GM12878 (cell line): ENCODE measurements around the gene NMD3. TPM values are rescaled to one million over a fixed set of nuclear protein-coding genes. Genes with fewer than 3 reads are reported as not detected.

Experiments
- ATAC-seq: fragments of 200-7000 bp; cut with Tn5 transposase; 3 replicates; pipeline ENCODE4 v1.9.1; 2020; ENCODE audit warnings: mild to moderate bottlenecking, moderate library complexity
- BruUV-seq: library from RNA; stranded (reverse); fragments of 400-500 nt; replicated peaks from 2 replicates; lab custom pipeline; 2021; lab: Mats Ljungman, UMichigan
- CTCF ChIA-PET: fragments of 300-600 bp; sonication (Branson Sonifier 250); formaldehyde crosslinking; extraction: SDS; loops from one replicate; lab custom pipeline; 2021; ENCODE audit warnings: inconsistent platforms; lab: Yijun Ruan, JAX
- POLR2A ChIA-PET: fragments of 350-600 bp; formaldehyde crosslinking; extraction: SDS; loops from one replicate; lab custom pipeline; 2021; ENCODE audit warnings: inconsistent platforms; lab: Charles Lee
- RAD21 ChIA-PET: fragments of 300-600 bp; sonication (Branson Sonifier 250); formaldehyde crosslinking; loops from one replicate; lab custom pipeline; 2023; ENCODE audit warnings: antibody characterized with exemption; ENCODE audit not compliant: unreplicated experiment; lab: Charles Lee
- SMC1A ChIA-PET: fragments of 300-600 bp; sonication (Branson Sonifier 250); formaldehyde crosslinking; loops from one replicate; lab custom pipeline; 2023; ENCODE audit not compliant: unreplicated experiment, uncharacterized antibody; lab: Charles Lee
- DNase-seq: peaks from one replicate; pipeline ENCODE4 v3.0.0-alpha.2; 2011; ENCODE audit warnings: low read depth, low spot score
- FAIRE-seq: peaks from 3 replicates; lab custom pipeline; 2011; peaks lifted over from hg19 to GRCh38; lab: Jason Lieb, UNC
- H2AFZ ChIP-seq: 2 replicates; pipeline ENCODE4 v1.6.0; 2011; ENCODE audit warnings: low read depth, low read length, control low read depth; ENCODE audit not compliant: control insufficient read depth
- H3K27ac ChIP-seq: 2 replicates; pipeline ENCODE4 v1.5.1; 2011; ENCODE audit warnings: control low read depth; ENCODE audit not compliant: control insufficient read depth, insufficient read depth
- H3K27me3 ChIP-seq, 2 experiments: replicated peaks in 1 of 2; 2 replicates each; pipeline versions ENCODE4 v1.6.0 to v1.6.1; 2011; ENCODE audit warnings: low read length in 1 of 2; ENCODE audit not compliant: control insufficient read depth in 2 of 2, insufficient read depth in 2 of 2
- H3K36me3 ChIP-seq, 2 experiments: 2 replicates each; pipeline ENCODE4 v1.5.1; 2011; ENCODE audit warnings: low read length in 1 of 2; ENCODE audit not compliant: control insufficient read depth in 2 of 2, insufficient read depth in 2 of 2
- H3K4me1 ChIP-seq: 2 replicates; pipeline ENCODE4 v1.6.1; 2011; ENCODE audit warnings: mild to moderate bottlenecking, low read length, moderate library complexity, mixed read lengths; ENCODE audit not compliant: control insufficient read depth, insufficient read depth
- H3K4me2 ChIP-seq: 2 replicates; pipeline ENCODE4 v1.6.0; 2011; ENCODE audit warnings: control low read depth; ENCODE audit not compliant: control insufficient read depth, insufficient read depth
- H3K4me3 ChIP-seq: fragments of 200-600 bp; sonication (generic); 2 replicates; pipeline ENCODE4 v1.5.1; 2016
- H3K79me2 ChIP-seq: 2 replicates; pipeline ENCODE4 v1.6.0; 2011; ENCODE audit warnings: low read length; ENCODE audit not compliant: control insufficient read depth, insufficient read depth
- H3K9ac ChIP-seq: 2 replicates; pipeline ENCODE4 v1.8.0; 2011; ENCODE audit warnings: low read length, control low read depth, mixed read lengths; ENCODE audit not compliant: control insufficient read depth, insufficient read depth
- H3K9me3 ChIP-seq: replicated peaks from 3 replicates; pipeline ENCODE4 v1.5.1; 2011; ENCODE audit warnings: mild to moderate bottlenecking, low read length; ENCODE audit not compliant: control insufficient read depth, insufficient read depth
- H4K20me1 ChIP-seq: 2 replicates; pipeline ENCODE4 v1.6.0; 2011; ENCODE audit not compliant: control insufficient read depth, insufficient read depth
- ASH2L ChIP-seq: fragments of 300-600, 200-600 bp; sonication (generic); IDR thresholded peaks from 2 replicates; pipeline ENCODE4 v1.6.1; 2017; ENCODE audit warnings: low read depth, mild to moderate bottlenecking, borderline replicate concordance
- MYC ChIP-seq: IDR thresholded peaks from 2 replicates; pipeline ENCODE4 v1.6.1; 2011; ENCODE audit warnings: mild to moderate bottlenecking, low read length, moderate library complexity, inconsistent platforms; ENCODE audit not compliant: insufficient read depth, insufficient replicate concordance, insufficient read length, severe bottlenecking
- SUZ12 ChIP-seq: fragments of 200-600 bp; sonication (generic); IDR thresholded peaks from one replicate; pipeline ENCODE4 v1.6.1; 2018; ENCODE audit warnings: antibody characterized with exemption, mild to moderate bottlenecking; ENCODE audit not compliant: unreplicated experiment
- WRNIP1 ChIP-seq: IDR thresholded peaks from 2 replicates; pipeline ENCODE4 v1.6.1; 2011; ENCODE audit warnings: low read depth, low read length, improper control_type of control experiment, borderline replicate concordance
- ZNF384 ChIP-seq: IDR thresholded peaks from 2 replicates; pipeline ENCODE4 v1.6.1; 2012; ENCODE audit warnings: low read depth, mild to moderate bottlenecking, low read length, improper control_type of control experiment, borderline replicate concordance
- WGBS: methylation state at CpG from one replicate; pipeline ENCODE4 v1.1.6; 2016; ENCODE audit warnings: low lambda C conversion rate; ENCODE audit not compliant: insufficient replicate concordance, insufficient coverage; ENCODE audit errors: missing lambda C conversion rate; 5-methylcytosine and 5-hydroxymethylcytosine counted together
- in situ Hi-C: fragments of 300-500 bp; cut with MboI; formaldehyde crosslinking; loops from 9 replicates; pipeline ENCODE4 v1.14.3; 2018; ENCODE audit warnings: mixed read lengths
- intact Hi-C: fragments of 100-400 bp; cut with micrococcal nuclease; formaldehyde crosslinking; loops from one replicate; pipeline ENCODE4 v1.14.2; 2022; ENCODE audit not compliant: unreplicated experiment
- polyA plus RNA-seq, 11 experiments: library from polyadenylated mRNA; depleted of rRNA in 4 of 11; unstranded in 6 of 11; stranded (reverse) in 5 of 11; fragments of >200 nt; fragmentation: Nextera tagmentation in 4 of 11; fragmentation: Illumina TruSeq in 1 of 11; extraction: Ambion mirVana in 4 of 11; extraction: Trizol in 1 of 11; gene quantifications; 1 replicate in 1 of 11; 2 replicates in 10 of 11; pipeline versions ENCODE4 v1.2.1 to v1.2.3, GENCODE V29; 2011 to 2016; ENCODE audit warnings: inconsistent platforms in 2 of 11, missing spikeins in 2 of 11, low read depth in 1 of 11
- total RNA-seq, 4 experiments: library from RNA; depleted of rRNA in 3 of 4; stranded (reverse); fragments of >200 nt in 3 of 4; fragmentation: Illumina TruSeq in 1 of 4; extraction: Trizol in 1 of 4; gene quantifications; 2 replicates each; pipeline versions ENCODE4 v1.2.1 to v1.2.3, GENCODE V29; 2013 to 2021

The NMD3 gene
- total and polyA plus RNA-seq, 10 of the 15 experiments (the other 5 are each of a cell fraction or from before 2014, with no cell fraction given): 34.2 to 66.8 (median 55.7) TPM

GRCh38 chr3:161213644-161214043 lies 7.5 kb upstream of the NMD3 start:
- Histone ChIP-seq H2AFZ (no peak overlapping the region), H3K79me2 (no peaks in the 10 kb centered on the region), H3K36me3 (no peaks in the 10 kb centered on the region), H3K27ac (no peak overlapping the region), H4K20me1 (no peaks in the 10 kb centered on the region), H3K9ac (no peak overlapping the region), H3K4me1 (no peaks in the 10 kb centered on the region), H3K27me3 (no peaks in the 10 kb centered on the region; a peak in 2 of 4 replicates), H3K9me3 (no peaks in the 10 kb centered on the region), H3K4me2 (no peak overlapping the region), H3K4me3 (no peak overlapping the region)
- intact Hi-C loops: no loop called here
- FAIRE-seq (no peak), DNase-seq (no peak), ATAC-seq (no peak)
- RAD21 ChIA-PET: no interaction called here
- BruUV-seq: no TSS peak
- TF ChIP-seq SUZ12 (no peak), WRNIP1 (no peak), ASH2L (no peak), ZNF384 (no peak)
- SMC1A ChIA-PET: interaction anchor here (0.6 to 1.2 kb wide), 2 partner anchors 9 to 333 kb away, joined by 3 to 4 read pairs; no protein-coding TSS in a partner anchor
- in situ Hi-C loops: no loop called here
- WGBS: 24% methylated on average over 4 of the region's 4 CpGs
- POLR2A ChIA-PET: no interaction called here
- CTCF ChIA-PET: interaction anchor here (1.0 to 1.2 kb wide), 2 partner anchors 196 to 322 kb away, joined by 3 to 4 read pairs; no protein-coding TSS in a partner anchor

- no TSS peak for BruUV-seq
- in situ Hi-C loops (no loop called here), intact Hi-C loops (no loop called here)
- RAD21 ChIA-PET: no interaction called here
- WGBS: 58% methylated on average over 4 of the region's 4 CpGs
- no peak for FAIRE-seq
- no peak overlapping the region for H3K27ac ChIP-seq
- no peak for TF ChIP-seq MYC
- no peaks in the 10 kb centered on the region for H3K4me1 ChIP-seq
- H3K4me3 ChIP-seq: no peak overlapping the region
- no peaks in the 10 kb centered on the region for H3K79me2 ChIP-seq
- POLR2A ChIA-PET: no interaction called here
- SMC1A ChIA-PET: no interaction called here
- no peak for DNase-seq
- H2AFZ ChIP-seq: no peak overlapping the region
- H3K27me3 ChIP-seq: no peaks in the 10 kb centered on the region; a peak in 2 of 4 replicates
- no peak overlapping the region for H3K9ac ChIP-seq
- no peak overlapping the region for H3K4me2 ChIP-seq
- no peak for ATAC-seq
- H3K36me3 ChIP-seq: no peaks in the 10 kb centered on the region
- CTCF ChIA-PET: no interaction called here
- H4K20me1 ChIP-seq: no peaks in the 10 kb centered on the region
- H3K9me3 ChIP-seq: no peaks in the 10 kb centered on the region
These were observed 5.9 kb upstream of the NMD3 start for GRCh38 chr3:161215185-161215584.
